ENCODE data around the gene PITPNM1.
A peak's percentile ranks its signal among the peaks of the same experiment; 100 is the strongest.
"Not testable (repeated sequence)": the region's sequence is repeated elsewhere in the genome, so short reads cannot be mapped to it uniquely, and the experiment has no call there.

PITPNM1 gene

DNA sequence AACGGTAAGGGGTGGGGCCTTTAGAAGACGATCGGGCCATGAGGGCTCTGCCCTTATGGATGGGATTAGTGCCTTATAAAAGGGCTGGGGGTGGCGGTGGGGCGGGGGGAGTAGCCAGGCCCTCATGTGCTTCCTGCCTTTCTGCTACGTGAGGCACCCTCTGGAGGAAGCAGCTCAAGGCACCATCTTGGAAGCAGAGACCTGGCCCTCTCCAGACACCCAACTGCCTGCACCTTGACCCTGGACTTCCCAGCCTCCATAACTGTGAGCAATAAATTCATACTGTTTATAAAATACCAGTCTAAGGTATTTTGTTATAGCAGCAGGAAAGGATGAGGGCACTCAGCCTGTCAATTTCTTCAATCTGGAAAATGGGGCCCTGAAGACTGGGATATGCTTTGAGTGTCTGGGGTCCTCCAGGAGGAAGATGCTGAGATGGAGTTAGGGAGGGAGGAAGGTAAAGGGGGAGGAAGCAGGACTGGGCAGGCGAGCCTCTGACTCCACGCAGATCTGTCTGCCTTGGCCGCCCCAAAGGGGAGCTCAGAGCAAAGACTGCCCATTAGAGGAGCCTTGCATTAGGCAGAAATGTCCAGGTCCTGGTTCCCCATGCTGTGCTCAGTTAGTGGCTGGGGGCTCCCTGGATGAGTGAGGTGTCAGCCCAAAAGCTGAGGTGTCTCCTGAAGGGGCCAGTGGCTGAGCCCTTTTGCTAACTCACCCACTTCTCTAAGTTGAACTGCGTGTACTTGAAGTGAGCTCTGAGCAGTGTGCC lies 12.8 kb upstream of the PITPNM1 start:
- no peak for DNase-seq (ENCODE audit: low read depth)
- TF ChIP-seq, protein P1, sequence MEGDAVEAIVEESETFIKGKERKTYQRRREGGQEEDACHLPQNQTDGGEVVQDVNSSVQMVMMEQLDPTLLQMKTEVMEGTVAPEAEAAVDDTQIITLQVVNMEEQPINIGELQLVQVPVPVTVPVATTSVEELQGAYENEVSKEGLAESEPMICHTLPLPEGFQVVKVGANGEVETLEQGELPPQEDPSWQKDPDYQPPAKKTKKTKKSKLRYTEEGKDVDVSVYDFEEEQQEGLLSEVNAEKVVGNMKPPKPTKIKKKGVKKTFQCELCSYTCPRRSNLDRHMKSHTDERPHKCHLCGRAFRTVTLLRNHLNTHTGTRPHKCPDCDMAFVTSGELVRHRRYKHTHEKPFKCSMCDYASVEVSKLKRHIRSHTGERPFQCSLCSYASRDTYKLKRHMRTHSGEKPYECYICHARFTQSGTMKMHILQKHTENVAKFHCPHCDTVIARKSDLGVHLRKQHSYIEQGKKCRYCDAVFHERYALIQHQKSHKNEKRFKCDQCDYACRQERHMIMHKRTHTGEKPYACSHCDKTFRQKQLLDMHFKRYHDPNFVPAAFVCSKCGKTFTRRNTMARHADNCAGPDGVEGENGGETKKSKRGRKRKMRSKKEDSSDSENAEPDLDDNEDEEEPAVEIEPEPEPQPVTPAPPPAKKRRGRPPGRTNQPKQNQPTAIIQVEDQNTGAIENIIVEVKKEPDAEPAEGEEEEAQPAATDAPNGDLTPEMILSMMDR (IDR thresholded peaks at IDR 0.05; ENCODE audit: insufficient read depth, low read depth, low read length, missing control alignments): no peak

DNA sequence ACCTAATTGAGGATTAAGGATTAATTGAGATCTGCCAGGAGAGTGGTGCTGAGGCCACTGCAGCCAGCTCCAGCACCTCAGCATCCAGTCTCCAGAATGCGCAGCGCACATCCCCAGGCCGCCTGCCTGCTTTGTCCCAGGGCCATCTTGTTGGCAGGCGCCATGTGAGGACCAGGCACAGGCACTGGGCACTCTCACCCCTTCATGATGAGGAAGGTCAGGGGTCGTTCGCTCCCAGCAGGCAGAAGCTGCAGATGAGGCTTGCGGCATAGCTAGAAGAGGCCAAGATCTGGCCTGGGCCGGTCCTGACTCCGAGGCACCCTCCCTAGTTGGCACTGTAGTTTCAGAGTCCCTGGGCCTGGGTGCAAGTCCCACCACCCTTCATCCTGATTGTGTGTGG lies 11.6 kb upstream of the PITPNM1 start:
- no peak for DNase-seq (ENCODE audit: low read depth)
- TF ChIP-seq, protein P1 (IDR thresholded peaks at IDR 0.05; ENCODE audit: insufficient read depth, low read depth, low read length, missing control alignments): no peak
- no peak overlapping the region for H3K4me3 ChIP-seq (ENCODE audit: low read length)

More for the DNA sequence above, 12.8 kb upstream of the PITPNM1 start:
- H3K4me3 ChIP-seq (ENCODE audit: low read length): no peak overlapping the region

DNA sequence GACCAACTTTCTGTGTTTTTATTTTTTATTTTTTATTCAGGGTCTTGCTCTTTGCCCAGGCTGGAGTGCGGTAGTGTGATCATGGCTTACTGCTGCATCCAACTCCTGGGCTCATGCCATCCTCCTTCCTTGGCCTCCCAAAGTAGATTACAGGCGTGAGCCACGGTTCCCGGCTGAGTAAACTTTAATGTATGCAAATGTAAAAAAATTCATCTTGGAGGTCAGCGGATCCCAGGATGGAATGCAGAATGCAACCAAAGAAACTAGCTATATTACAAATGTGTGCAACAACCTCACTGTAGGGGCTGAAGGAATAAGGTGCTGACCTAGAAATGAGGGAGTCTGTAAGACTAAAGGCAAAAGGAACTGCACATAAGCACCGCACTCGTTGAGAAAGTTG lies 9.0 kb upstream of the PITPNM1 start:
- DNase-seq (ENCODE audit: low read depth): no peak
- H3K4me3 ChIP-seq (ENCODE audit: low read length): no peak overlapping the region
- TF ChIP-seq, protein P1 (IDR thresholded peaks at IDR 0.05; ENCODE audit: insufficient read depth, low read depth, low read length, missing control alignments): no peak

DNA sequence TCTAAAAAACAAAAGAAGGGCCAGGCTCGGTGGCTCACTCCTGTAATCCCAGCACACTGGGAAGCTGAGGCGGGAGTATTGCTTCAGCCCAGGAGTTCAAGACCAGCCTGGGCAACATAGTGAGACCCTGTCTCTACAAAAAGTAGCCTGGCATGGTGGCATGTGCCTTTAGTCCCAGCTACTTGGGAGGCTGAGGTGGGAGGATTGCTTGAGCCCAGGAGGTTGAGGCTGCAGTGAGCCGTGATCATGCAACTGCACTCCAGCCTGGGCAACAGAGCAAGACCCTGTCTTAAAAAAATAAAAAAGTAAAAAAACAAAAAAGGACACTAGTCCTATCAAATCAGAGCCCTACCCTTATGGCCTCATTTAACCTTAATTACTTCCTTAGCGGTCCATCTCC lies 6.4 kb upstream of the PITPNM1 start:
- not testable (repeated sequence) for H3K4me3 ChIP-seq (ENCODE audit: low read length); DNase-seq (ENCODE audit: low read depth)

DNA sequence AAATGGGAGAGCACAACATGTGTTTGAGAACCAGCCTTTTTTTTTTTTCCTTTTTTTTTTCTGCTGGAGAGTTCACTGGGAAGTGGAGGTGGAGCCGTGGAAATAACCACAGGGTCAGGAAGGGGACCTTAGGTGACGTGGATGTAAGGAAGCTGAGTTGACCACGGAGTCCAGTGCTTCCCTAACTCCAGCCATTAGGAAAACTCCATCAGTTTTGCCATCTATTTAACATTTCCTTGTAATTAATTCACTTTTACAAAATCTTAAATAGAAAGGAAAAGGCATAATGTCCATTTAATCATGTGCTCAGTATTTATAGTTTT lies 4.8 kb upstream of the PITPNM1 start:
- TF ChIP-seq, protein P1 (IDR thresholded peaks at IDR 0.05; ENCODE audit: insufficient read depth, low read depth, low read length, missing control alignments): no peak
- no peak overlapping the region for H3K4me3 ChIP-seq (ENCODE audit: low read length)
- DNase-seq (ENCODE audit: low read depth): no peak

DNA sequence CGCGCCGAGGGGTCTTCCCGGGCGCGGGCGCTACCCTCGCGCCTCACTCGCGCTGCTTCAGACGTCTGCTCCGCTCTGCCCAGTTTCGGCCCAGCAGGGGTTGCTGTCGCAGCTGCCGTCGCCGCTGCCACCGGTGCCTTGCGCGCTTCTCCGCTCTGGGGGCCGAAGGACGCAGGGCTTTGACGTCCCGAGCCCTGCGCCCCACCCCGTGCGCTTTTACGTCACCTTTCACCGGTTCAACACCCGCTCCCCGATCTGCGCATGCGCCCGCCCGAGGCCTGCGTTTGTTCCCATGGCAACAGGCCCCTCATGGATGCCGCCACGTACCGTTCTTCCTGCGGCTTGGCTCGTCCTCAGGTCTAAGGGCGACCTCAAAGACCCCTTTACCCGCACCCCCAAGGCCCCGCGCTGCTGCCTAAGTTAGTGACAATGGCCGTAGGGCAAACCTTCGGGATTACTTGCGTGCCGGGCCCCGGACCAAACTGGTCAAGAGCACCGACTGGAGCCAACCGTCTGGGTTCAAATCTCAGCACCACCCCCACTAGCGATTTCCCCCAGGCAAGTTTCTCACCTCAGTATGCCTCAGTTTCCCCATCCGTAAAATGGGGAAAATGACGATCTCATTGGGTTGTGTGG lies 3.4 kb upstream of the PITPNM1 start:
- TF ChIP-seq, protein P1 (IDR thresholded peaks at IDR 0.05; ENCODE audit: insufficient read depth, low read depth, low read length, missing control alignments): no peak
- peak overlapping the region; percentile 75 for H3K4me3 ChIP-seq (ENCODE audit: low read length)
- peak; percentile 95 for DNase-seq (ENCODE audit: low read depth)

DNA sequence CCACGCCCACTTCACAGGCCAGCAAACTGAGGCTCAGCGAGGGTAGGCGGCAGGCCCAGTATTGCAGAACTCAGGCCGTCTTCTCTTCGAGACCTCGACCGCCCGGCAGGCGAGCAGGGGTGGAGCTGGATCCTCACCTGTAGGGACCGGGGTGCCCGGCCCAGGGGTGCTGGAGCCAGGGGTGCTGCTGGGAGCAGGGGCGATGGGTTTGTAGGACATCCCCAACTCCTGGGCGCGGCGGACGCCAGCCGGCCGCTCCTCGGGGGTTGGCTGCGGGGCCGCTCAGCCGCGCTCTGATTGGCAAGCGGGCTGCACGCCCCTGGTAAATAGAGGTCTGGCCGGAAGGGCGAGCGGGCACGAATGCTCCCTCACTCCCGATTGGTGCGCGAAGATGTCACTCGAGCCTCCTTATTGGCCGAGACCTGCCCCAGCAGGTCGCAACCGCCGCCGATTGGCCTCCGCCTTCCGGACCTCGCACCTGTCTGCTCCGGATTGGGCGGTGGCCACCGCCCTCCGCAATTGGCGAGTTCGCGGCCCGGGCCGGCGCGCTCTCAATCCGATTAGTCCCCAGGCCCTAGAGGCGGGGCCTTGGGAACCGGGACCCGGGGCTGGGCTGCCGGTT lies 2.8 kb upstream of the PITPNM1 start, which contains the start of gene CDK2AP2:
CDK2AP2 (minus strand) TSS at position 299 of the 622 bp plus-strand sequence; CDS start at position 219, 80 bp downstream.
- DNase-seq (ENCODE audit: low read depth): peak; percentile 100
- peak within 1 kb of the TSS; percentile 75 for H3K4me3 ChIP-seq (ENCODE audit: low read length)
- TF ChIP-seq, protein P1 (IDR thresholded peaks at IDR 0.05; ENCODE audit: insufficient read depth, low read depth, low read length, missing control alignments): no peak

Data from epithelial cell of esophagus (primary cell).